Activated T-cell treated with anti-CD3 and anti-CD28 coated beads, Interleukin-2, amount 50 U/mL, for 1 hour (primary cell): ENCODE results near the gene BCLAF1.
A peak's percentile ranks its signal among the peaks of the same experiment; 100 is the strongest.

ENCODE experiments used
- DNase-seq: peaks from one replicate; pipeline ENCODE4 v3.0.0-alpha.2; 2020

The BCLAF1 gene, protein sequence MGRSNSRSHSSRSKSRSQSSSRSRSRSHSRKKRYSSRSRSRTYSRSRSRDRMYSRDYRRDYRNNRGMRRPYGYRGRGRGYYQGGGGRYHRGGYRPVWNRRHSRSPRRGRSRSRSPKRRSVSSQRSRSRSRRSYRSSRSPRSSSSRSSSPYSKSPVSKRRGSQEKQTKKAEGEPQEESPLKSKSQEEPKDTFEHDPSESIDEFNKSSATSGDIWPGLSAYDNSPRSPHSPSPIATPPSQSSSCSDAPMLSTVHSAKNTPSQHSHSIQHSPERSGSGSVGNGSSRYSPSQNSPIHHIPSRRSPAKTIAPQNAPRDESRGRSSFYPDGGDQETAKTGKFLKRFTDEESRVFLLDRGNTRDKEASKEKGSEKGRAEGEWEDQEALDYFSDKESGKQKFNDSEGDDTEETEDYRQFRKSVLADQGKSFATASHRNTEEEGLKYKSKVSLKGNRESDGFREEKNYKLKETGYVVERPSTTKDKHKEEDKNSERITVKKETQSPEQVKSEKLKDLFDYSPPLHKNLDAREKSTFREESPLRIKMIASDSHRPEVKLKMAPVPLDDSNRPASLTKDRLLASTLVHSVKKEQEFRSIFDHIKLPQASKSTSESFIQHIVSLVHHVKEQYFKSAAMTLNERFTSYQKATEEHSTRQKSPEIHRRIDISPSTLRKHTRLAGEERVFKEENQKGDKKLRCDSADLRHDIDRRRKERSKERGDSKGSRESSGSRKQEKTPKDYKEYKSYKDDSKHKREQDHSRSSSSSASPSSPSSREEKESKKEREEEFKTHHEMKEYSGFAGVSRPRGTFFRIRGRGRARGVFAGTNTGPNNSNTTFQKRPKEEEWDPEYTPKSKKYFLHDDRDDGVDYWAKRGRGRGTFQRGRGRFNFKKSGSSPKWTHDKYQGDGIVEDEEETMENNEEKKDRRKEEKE

DNA sequence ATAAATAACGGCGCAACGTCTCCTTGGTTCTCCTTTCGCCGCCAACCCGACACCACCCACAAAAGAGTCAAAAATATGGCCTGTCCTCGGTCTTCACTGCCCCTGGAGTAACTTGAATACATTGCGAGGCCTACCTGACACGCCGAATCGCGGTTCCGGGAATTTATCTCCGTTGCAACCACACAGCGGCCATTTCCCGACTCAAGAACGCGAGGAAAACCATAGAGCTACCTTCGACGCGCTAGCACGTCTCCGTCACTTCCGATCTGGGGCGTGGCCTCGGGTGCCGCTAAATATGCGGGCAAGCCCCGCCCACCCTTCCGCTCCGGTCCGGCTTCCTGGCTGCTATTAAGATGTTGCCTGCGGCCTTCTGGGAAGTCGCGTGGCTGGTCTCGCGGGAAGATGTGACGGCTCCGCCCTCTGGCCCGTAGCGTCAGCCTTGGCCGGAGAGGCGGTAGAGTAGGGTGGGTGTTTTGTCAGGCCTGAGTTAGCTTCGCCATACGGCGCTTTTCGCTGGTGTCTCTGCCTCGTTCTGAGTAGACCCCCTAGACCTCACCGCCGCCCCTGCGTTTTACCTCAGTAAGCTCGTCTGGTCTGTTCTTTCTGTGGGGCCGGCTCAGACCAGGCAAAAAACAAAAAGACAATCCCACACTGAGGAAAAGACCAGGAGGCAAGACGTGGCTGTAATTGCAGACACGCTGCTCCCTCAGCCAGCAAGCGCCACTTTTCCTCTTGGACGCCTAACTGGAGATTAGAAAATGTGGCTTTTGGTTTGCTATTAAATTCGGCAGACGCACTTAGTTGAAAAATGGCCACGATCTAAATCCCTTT is at the start of gene BCLAF1:
Gene BCLAF1 (minus strand): TSS at position 268 of the 831 bp plus-strand sequence. CDS start 9,980 bp downstream, outside the sequence.
- peak; percentile 99 for DNase-seq

DNA sequence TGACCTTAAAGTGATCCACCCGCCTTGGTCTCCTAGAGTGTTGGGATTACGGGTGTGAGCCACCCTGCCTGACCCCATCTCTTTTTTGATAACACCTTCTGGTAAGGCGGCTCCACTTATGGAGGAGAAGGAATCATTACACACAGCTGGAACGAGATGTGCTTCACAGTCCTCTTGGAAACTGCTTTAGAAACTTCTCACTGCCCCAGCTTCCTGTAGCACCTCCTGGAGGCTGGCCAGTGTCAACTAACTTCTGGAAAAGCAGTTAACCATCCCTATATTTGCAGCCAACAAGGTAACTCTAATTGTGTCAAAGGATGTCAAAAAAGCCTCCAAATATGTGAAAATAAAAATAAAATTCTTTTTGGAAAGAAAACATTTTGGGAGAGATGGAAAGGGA is 48.8 kb upstream of the BCLAF1 start:
- no peak for DNase-seq

DNA sequence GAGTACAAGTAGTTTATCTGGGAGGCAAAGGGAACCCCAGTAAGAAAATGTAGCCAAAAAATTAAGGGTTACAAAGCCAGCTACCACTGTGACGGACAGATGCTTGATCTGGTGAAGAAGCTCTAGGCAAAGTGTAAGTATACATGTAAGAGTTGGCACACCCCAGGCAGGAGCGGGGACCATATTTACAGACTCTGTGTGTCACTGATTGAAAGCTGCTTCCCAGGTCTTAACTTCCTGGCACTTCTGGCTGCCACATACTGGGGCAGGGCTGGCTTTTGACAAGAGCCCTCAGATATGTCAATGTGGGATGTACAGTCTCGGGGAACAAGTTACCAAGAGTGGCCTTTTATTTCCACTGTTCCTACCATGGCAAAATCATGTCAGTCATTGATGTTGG is 48.0 kb upstream of the BCLAF1 start:
- no peak for DNase-seq

DNA sequence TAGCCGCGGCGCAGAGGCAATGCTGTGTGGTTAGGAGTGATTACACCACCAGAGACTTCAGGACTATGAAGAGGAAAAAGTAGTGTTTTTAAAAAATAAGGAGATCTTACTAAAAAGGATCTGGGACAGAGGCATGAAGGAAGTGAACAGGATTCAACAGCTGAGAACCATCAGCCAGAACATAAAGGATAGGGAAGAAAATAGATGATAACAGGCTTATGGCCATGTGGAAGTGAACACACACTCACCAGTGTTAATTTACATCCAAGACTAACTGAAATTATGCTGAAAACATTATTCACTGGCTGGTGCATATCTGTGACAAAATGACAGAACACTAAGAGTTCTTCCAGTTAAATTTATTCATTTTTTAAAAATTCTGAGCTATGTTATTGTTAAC is 47.5 kb upstream of the BCLAF1 start:
- DNase-seq: no peak

DNA sequence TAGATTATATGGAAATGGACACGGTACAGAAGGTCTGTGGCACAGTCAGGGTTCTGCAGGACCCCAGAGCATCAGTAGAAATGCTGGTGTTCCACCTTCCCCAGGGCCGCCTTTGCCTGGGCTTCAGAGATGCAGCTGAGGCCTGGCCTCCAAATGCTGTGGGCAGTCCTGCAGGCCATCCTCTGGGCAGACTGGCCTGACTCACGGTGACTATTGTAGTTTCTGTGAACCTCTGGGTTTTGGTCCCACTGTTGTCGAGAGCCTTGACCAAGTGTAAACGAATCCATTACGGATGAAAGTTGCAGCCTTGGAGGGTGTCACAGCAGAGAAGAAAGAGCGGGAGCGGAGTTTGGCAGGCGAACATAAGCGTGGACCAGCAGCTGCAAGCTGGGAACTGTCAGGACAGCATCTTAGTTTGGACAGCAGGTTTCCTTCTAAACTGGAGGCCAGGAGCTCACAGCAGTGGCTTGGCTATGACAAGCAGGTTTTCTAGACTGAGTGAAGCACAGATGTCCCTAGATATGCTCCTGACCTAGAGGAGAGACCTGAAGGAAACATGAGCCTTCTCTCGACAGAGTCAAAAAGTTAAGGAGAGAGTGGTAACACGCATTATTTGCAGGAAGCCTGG is 46.2 kb upstream of the BCLAF1 start:
- no peak for DNase-seq

DNA sequence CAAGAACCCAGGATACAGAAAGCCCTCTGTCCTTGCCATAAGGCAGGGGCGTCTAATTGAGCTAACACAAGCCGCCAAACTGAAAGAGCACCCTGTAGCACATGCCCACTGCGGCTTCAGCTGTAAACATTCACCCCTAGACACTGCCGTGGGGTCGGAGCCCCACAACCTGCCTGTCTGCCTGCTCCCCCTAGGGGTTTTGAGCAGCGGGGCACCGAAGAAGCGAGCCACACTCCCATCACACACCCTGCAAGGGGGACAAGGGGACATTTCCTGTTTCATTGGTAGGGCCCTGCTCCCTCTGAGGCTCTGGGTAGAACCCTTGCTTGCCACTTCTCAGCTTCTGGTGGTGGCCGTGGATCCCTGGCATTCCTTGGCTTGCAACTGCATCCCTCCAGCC is 45.2 kb upstream of the BCLAF1 start:
- no peak for DNase-seq

DNA sequence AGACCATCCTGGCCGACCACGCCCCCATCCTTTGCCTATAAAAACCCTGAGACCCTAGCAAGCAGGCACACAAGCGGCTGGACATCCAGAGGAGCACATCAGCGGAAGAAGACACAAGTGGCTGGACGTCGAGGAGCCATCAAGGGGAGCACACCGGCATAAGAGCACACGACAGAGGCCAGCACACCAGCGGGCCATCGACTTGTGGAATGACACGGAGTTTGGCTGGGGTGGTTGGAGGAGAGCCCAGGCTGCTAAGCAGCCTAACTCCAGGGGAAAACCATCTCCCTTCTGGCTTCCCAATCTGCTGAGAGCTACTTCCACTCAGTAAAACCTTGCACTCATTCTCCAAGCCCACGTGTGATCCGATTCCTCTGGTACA is 44.8 kb upstream of the BCLAF1 start:
- DNase-seq: no peak

DNA sequence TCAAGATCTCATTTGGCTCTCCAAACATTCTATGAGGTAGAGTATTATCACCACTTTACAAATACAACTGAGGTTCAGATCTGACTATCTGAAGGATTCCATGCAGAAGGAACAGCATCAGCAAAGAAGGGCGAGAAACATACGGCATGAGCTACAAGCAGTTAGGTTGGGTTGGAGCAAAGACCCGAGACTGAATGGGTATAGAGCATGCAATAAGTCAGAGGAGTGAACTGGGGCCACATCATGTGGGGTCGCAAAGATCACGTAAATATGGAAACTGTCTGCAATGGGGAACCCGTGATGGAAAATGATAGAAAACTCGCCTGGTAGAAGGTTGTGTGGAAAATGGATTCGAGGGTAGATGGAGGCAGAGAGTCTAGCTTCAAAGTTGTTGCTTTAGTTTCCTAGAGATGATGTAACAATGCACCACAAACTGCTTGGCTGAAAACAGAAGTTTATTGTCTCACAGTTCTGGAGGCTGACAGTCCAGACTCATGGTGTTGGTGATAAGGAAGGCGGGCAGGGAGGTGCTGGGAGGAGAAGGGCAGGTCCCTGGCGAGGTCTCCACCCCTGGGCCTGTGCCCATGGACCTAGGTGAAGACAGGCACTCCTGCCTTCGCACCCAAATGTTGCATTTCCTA is 44.3 kb upstream of the BCLAF1 start:
- DNase-seq: no peak

DNA sequence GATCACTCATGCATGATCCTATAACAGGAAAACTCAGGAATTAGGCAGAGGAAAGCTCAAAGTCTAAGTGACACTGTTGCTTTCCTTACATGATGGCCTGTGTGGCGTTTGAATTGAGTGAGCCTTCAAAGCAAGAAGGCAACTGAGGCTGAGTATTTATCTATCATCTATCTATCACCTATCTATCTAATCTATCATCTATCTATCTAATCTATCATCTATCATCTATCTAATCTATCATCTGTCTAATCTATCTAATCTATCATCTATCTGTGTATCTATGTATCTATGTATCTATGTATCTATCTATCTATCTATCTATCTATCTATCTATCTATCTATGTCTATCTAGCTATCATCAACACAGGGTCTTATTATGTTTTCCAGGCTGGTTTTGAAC is 41.8 kb upstream of the BCLAF1 start:
- no peak for DNase-seq

DNA sequence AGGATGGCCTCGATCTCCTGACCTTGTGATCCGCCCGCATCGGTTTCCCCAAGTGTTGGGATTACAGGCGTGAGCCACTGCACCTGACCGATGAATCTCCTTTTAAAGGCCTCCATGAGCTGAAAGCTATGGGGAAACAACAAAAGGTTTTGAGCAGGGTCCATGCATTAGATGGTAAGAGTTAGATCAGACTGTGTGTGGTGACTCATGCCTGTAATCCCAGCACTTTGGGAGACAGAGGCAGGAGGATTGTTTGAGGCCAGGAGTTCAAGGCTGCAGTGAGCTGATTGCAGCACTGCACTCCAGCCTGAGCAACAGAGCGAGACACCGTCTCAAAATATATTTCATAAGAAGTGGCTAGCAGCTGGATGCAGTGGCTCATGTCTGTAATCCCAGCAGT is 41.0 kb upstream of the BCLAF1 start:
- no peak for DNase-seq

DNA sequence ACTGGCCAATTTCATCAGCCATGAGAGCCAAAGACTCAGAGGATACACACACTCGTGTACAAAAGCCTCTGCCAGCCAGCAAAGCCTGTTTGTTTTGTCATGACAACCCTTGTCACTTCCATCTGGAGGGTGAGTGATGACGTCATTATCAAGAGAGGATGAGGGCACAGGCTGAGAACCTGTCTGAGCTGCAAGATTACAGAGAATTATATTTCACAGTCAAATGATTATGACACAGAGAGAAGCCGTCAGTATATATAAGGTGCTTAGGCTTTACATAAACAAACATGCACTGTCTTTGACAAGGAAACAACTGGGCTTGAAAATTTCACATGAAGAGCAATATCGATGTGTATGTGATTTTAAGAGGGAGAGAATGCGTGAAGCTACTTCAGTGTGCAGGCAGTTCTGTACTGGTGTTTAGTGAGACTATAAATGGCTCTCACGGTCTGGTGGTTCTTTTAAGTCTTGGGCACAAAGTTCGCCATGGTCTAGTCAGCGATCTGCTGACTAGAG is 36.5 kb upstream of the BCLAF1 start:
- no peak for DNase-seq

DNA sequence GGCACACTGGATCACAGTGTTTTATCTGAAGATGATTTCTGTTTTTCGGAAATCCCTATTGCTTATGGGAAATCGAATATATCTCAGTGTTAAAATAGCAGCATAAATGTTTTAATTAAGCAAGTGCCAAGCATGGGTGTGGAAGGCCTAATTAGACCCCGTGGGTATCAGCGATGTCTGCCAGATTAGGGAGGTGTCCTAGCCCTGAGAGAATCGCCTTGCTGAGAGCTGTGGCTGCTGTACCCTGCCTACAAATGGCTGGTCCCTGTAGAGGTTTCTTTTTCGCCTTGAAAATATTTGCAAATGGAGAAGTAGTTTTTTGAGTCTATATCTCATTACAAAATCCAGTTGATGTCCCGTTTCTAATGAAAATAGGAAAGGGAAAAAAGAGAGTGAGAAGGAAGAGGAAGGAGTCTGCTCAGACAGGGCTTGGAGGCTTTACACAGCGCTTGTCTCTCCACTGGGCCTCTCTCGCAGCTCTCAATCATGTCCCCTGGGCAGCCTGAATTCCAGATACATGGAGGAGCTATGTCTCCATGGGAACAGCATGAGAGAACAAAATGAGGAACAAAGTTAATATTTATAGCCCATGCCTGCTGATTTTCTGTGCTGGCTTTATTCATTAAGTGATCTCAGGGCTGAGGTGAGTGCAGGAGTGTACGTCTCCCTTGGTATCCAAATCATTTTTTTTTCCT is 35.2 kb upstream of the BCLAF1 start:
- no peak for DNase-seq

DNA sequence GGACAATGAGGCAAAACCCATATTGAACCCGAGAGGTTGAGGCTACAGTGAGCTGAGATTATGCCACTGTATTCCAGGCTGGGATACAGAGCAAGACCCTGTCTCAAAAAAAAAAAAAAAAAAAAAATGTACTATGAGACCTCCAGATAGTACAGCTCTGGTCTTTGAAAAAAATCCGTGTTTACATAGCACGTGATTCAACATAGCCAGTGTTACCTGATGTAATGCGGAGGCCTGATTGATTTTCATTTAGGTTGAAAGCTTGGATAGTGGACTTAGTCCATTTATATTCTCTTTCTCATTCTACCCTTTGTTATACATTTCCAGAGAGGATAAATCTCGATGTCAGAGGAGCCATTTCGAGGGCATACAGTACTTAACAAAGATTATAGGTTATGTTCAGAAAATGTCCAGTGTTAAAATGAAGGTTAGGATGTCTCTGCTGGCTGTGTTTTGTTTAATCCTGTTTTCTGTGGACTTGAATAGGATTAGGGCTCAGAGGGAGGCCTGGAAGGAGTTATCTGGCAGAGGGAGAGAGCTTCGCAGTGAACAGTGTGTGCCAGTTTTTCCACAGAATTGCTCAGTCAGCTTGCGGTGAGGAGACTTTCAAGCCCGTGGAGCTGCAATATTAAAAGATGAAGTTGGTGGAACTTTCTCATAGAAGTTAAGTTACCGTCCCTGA is 33.9 kb upstream of the BCLAF1 start:
- DNase-seq: no peak

DNA sequence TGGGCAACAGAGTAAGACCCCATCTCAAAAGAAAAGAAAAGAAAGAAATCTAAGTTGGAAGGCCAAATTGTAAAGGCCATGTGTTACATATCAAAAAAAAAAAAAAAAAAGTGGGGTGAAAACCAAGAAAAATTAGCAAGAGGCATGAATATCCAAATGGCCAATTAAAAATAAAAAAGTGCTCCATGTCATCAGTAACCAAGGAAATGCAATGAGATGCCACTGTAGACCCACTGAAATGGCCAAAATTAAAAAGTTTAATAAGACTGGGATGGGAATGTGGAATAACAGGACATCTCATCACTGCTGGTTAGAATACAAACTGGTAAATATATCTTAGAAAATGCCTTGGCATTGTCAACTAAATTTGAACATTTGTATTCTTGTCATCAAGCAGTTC is 30.1 kb upstream of the BCLAF1 start:
- DNase-seq: no peak

DNA sequence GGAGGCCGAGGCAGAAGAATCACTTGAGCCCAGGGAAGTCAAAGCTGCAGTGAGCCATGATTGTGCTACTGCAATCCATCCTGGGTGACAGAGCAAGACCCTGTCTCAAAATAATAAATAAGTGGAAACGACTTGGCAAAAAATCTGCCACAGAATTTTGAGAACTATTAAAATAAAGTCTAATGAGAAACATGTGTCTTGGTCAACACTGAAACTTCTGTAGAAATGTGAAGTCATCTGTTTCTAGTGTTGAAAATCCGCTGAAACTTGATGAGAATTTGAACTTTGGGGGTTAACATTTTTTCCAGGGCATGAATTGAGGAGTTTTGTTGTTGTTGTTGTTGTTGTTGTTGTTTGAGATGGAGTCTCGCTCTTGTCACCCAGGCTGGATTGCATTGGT is 29.0 kb upstream of the BCLAF1 start:
- no peak for DNase-seq

DNA sequence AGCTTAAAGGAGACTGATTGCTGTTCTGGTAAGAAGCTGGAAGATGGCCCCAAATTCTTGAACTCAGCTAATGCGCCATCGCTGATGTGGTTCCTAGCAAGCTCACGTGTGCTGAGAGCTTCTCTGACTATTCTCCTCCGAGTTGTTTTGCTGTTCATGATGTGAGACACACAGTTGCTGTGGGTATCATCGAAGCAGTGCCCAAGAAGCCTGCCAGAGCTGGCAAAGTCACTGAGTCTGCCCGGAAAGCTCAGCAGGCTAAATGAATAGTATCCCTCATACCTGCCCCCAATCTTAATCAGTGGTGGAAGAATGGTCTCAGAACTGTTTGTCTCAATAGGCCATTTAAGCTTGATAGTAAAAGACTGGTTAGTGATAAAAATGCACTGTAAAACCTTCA is 28.3 kb upstream of the BCLAF1 start:
- no peak for DNase-seq

DNA sequence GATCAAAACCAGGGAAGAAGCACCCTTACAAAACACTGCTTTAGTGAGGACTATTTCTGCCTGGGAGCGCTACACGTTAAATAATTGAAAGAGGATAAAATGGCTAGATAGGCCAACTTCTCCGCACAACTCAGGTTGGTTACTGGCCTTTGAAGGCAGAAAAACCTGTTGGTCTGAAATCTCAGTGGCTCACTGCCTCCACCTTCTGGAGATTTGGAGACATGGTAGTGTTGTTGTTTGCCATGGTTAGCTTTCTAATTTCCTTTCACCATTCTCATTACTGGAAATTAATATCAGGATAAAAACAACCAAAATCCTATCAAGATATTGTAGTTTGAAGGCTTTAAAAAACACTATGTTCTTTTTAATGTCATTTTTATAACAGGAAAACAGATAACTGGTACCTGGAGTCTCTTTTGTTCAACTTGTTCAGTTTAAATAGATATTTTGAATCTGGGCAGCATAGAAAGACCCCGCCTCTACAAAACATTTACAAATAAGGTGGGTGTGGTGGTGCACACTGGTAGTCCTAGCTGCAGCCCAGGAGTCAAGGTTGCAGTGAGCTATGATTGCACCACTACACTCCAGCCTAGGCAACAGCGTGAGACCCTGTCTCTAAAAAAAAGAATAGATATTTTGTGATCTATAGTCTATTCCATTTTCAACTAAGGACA is 27.5 kb upstream of the BCLAF1 start:
- peak; percentile 48 for DNase-seq

DNA sequence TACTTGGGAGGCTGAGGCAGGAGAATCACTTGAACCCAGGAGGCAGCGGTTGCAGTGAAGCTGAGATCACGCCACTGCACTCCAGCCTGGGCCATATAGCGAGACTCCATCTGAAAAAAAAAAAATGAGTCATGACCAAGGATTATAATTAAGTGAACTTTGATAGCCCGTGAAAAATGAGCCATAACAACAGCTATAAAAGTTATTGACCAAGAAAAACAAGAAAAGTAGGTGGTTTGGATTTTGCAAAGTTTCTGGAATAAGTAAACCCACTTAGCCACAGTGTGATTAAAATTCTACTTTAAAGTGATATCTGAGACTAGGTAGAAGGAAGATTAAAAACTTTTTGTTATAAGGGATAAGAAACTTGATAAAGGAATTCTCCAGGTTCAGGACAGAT is 25.9 kb upstream of the BCLAF1 start:
- DNase-seq: no peak

DNA sequence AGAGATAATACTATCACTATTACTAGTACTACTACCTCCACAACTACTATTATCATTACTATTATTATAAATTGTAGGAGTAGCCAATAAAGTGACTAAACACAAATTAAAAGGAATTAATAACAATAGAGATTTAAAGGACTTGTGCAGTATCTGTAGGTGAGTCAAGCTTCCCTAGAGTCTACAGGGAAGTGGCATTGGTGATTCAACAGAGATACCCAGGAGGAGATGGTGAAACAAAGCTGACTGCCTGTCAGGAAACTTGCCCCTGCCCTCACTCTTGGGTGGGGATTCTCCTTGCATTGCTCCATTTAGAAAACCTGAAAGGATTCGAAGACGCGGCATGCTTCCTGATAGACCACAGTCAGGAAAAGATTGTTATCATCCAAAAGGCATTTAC is 23.3 kb upstream of the BCLAF1 start:
- no peak for DNase-seq

DNA sequence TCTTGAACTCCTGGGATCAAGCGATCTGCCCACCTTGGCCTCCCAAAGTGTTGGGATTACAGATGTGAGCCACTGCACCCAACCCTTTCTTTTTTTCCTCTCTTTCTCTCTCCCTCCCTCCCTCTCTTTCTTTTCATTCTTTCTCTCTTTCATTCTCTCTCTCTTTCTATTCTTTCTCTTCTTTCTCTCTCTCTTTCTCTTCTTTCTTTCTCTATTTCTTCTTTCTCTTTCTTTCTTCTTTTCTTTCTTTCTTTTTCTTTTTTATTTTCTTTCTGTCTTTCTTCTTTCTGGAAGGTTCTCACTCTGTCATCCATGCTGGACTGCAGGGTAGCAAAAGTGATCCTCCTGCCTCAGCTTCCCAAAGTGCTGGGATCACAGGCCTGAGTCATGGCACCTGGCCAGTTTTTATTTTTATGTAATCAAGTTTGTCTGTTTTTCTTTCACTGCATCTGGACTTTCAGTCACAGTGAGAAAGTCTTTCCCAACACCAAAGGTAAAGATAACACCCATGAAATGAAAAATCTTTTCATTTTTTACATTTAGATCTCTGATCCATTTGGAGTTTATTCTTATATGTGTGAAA is 20.2 kb upstream of the BCLAF1 start:
- DNase-seq: no peak
